Omental fat pad (tissue), 4 donors: ENCODE data around the gene MOBP. TPM values are rescaled to one million over a fixed set of nuclear protein-coding genes. Genes with fewer than 3 reads are reported as not detected.
"Not testable (repeated sequence)": the region's sequence is repeated elsewhere in the genome, so short reads cannot be mapped to it uniquely, and the experiment has no call there.

Experiments used
- ATAC-seq: fragments of 150-250 bp; one replicate; pipeline ENCODE4 v1.9.1; 2016; ENCODE audit warnings: mild to moderate bottlenecking, moderate library complexity; ENCODE audit not compliant: low FRiP score
- DNase-seq: peaks from one replicate; pipeline ENCODE4 v3.0.0-alpha.2; 2019; ENCODE audit warnings: low spot score
- total RNA-seq, 4 donors: library from RNA; depleted of rRNA; stranded (reverse); fragments of >200 nt; gene quantifications; one replicate each; pipeline ENCODE4 v1.1.0, GENCODE V29; 2016
- TF ChIP-seq, protein P1 (sequence below), 3 donors: fragments of 450-650 bp; IDR thresholded peaks; one replicate each; pipeline ENCODE4 v1.5.1; 2016 to 2017; ENCODE audit warnings: antibody characterized with exemption in 3 of 3, mild to moderate bottlenecking in 3 of 3, moderate library complexity in 2 of 3

Gene MOBP, protein sequence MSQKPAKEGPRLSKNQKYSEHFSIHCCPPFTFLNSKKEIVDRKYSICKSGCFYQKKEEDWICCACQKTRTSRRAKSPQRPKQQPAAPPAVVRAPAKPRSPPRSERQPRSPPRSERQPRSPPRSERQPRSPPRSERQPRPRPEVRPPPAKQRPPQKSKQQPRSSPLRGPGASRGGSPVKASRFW
- under 1 TPM in 1 of 4 donors, not detected in 3; 0.09 TPM for total RNA-seq

DNA sequence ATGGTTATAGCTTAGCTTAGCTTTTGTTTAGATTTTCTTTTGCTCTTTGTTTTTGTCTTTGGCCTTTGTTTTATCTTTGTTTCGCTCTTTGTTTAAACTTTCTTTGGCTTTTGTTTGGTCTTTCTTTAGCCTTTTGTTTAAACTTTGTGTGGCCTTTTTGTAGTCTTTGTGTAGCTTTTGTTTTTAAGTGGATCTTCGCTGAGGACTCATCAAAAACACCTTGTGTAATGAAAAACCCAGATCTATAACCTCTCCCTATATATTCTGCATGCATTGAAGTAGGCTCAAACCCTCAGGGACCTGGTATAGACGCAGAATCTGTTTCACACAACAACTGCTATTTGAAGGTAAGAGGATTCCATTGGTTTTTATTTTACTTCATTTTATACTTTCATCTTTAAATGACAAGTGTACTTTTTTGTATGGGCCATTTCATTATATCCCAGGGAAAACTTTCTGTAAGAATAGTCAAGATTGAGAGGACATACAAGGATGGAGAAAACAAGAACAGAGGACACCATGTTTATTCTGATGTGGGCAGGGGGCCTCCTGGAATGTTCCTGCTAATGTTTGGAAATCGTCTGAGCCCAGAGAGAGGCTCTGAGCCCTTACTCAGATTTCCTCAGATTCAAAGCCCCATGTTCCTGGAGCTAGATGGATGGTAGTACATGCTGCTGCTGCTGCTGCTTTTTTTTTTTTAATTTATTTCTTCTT lies at the start of gene MOBP:
TSS of gene MOBP (plus strand) at position 287 of the 714 bp plus-strand sequence. CDS start 34,390 bp downstream, outside the sequence.
- no peak for ATAC-seq
- TF ChIP-seq, protein P1, sequence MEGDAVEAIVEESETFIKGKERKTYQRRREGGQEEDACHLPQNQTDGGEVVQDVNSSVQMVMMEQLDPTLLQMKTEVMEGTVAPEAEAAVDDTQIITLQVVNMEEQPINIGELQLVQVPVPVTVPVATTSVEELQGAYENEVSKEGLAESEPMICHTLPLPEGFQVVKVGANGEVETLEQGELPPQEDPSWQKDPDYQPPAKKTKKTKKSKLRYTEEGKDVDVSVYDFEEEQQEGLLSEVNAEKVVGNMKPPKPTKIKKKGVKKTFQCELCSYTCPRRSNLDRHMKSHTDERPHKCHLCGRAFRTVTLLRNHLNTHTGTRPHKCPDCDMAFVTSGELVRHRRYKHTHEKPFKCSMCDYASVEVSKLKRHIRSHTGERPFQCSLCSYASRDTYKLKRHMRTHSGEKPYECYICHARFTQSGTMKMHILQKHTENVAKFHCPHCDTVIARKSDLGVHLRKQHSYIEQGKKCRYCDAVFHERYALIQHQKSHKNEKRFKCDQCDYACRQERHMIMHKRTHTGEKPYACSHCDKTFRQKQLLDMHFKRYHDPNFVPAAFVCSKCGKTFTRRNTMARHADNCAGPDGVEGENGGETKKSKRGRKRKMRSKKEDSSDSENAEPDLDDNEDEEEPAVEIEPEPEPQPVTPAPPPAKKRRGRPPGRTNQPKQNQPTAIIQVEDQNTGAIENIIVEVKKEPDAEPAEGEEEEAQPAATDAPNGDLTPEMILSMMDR (IDR thresholded peaks at IDR 0.05) = no peak
- no peak for DNase-seq

DNA sequence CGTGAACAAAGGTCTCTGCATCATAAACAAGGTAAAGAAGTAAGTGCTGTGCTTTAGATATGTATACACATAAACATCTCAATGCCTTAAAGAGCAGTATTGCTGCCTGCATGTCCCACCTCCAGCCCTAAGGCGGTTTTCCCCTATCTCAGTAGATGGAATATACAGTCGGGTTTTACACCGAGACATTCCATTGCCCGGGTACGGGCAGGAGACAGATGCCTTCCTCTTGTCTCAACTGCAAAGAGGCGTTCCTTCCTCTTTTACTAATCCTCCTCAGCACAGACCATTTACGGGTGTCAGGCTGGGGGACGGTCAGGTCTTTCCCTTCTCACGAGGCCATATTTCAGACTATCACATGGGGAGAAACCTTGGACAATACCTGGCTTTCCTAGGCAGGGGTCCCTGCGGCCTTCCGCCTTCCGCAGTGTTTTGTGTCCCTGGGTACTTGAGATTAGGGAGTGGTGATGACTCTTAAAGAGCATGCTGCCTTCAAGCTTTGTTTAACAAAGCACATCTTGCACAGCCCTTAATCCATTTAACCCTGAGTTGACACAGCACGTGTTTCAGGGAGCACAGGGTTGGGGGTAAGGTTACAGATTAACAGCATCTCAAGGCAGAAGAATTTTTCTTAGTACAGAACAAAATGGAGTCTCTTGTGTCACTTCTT lies 48.8 kb upstream of the MOBP start:
- DNase-seq, ATAC-seq: not testable (repeated sequence)

DNA sequence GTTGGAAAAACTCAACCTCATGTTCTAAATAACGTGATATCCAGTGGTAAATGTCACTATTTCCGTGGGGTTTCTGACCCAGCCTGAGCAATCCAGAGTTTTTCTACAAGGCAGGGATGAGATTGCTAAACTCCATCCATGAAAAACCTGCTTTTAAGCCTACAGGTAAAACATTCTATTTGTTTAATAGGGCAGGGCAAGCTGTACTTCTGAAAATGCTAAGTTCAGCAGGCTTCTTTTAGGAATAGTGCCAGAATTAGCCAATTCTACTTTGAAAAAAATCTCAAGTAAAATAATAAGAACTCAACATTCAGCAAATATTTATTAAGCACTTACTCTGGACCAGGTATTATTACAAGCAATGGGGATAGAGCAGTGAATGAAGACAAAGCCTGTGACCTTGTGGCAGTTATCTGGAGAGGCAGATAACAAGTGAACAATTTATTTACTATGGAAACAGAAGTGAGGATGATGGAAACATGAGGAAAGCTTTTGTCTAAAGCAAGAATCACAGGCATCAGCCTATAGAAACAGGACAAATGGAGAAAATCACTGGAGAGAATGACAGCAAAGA lies 47.7 kb upstream of the MOBP start:
- no peak for ATAC-seq
- TF ChIP-seq, protein P1 (IDR thresholded peaks at IDR 0.05) = no peak
- DNase-seq = no peak

DNA sequence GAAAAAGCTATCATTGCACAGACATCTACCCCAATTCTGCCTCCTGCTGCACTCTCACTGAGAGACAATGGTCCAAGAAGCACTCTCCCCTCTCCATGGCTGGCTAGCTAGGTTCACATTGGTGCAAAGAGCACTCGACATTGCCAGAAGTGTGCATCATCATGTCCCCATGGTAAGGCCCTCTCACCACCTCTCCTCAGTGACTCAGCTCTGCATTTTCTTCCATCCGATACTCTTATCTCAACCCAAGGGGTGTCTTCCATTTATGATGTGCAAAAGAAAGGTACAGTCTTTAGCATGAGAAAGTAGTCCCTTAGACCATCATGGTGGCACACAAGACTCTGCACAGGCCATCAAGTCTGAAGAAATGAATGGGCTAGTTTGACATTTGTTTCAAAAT lies 46.9 kb upstream of the MOBP start:
- no peak for ATAC-seq

DNA sequence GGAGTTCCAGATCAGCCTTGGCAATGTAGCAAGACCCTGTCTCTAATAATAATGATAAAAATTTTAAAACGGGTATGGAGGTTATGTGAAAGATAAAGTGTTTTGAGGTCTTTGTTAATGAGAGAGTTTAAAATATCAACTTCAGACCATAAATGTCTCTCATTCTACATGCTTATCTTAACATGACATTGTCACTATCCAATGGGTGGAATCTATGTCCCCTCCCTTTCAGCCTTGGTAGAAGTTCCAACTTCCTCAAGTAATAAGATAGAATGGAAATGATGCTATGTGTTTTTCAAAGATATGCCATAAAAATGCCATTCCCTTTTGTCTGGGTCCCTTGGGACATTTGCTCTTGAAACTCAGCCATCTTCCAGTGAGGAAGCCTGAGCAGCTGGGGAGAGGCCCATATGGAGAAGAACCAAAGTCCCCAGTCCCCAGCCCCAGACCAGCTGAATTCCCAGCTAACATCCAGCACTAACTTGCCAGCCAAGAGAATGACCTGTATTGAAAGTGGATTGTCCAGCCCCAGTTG lies 44.0 kb upstream of the MOBP start:
- ATAC-seq (no peak), DNase-seq (no peak)
- TF ChIP-seq, protein P1 (IDR thresholded peaks at IDR 0.05) = no peak

More for the DNA sequence above, 46.9 kb upstream of the MOBP start:
- TF ChIP-seq, protein P1 (IDR thresholded peaks at IDR 0.05) = no peak
- no peak for DNase-seq

DNA sequence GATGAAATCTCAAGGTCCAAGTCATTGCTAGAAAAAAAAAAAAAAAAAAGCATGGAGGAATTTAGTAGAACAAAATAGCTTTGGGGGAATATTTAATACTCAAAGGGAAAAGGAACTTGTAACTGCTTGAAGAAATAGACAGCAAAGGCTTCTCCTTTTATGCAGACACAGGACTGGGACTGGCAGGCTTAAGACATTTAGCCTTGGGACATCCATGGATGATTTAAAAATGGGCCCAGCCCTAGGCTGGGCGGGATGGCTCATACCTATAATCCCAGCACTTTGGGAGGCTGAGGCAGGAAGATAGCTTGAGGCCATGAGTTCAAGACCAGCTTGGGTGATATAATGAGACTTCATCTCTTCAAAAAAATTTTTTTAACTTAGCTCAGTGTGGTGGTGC lies 41.2 kb upstream of the MOBP start:
- DNase-seq = no peak
- TF ChIP-seq, protein P1 (IDR thresholded peaks at IDR 0.05) = no peak
- ATAC-seq = no peak

DNA sequence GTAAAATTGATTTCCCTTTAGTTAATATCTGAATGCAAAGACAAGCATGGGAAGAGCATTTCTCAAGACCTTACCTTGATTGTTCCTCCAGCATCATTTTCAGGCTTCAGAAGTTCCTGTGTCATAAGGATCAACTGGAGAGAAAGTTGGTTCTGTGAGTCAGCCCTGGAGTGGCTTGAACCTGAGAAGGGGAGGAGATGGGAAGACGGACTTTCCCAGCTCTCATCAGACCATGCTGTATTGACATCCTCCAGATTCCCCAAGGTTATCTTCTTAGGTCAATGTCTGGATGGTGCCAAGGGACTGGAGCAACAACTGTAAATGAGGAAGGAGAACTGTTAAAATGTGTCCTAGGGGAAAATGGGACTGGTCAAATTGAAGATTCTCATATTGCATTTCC lies 40.0 kb upstream of the MOBP start:
- DNase-seq = no peak
- TF ChIP-seq, protein P1 (IDR thresholded peaks at IDR 0.05) = no peak
- no peak for ATAC-seq
